Urinary bladder (tissue), 4 donors: ENCODE data around the gene SEC16A. TPM values are rescaled to one million over a fixed set of nuclear protein-coding genes. Genes with fewer than 3 reads are reported as not detected.

Source experiments
- DNase-seq: peaks from one replicate; pipeline ENCODE4 v3.0.0-alpha.2; 2015; ENCODE audit errors: extremely low spot score
- H3K27ac ChIP-seq: one replicate; pipeline ENCODE4 v1.5.1; 2013; ENCODE audit warnings: low read depth, mild to moderate bottlenecking, moderate library complexity
- H3K36me3 ChIP-seq: one replicate; pipeline ENCODE4 v1.6.1; 2013; ENCODE audit warnings: mild to moderate bottlenecking, moderate library complexity; ENCODE audit not compliant: insufficient read depth
- H3K4me1 ChIP-seq: one replicate; pipeline ENCODE4 v1.6.1; 2013; ENCODE audit warnings: mild to moderate bottlenecking, moderate library complexity; ENCODE audit not compliant: insufficient read depth
- H3K4me3 ChIP-seq: one replicate; pipeline ENCODE4 v1.5.1; 2013; ENCODE audit warnings: low read depth, low read length
- WGBS: extraction: QIAGEN DNeasy Blood & Tissue Kit; methylation state at CpG from one replicate; pipeline ENCODE4 v1.1.7; 2013; 5-methylcytosine and 5-hydroxymethylcytosine counted together
- polyA plus RNA-seq: library from polyadenylated mRNA; stranded (reverse); fragments of 200-250 nt; gene quantifications from one replicate; pipeline ENCODE4 v1.2.3, GENCODE V29; 2013
- total RNA-seq: library from RNA; depleted of rRNA; stranded (reverse); fragments of >200 nt; gene quantifications from one replicate; pipeline ENCODE4 v1.2.3, GENCODE V29; 2014
- donor health status: healthy with polysubstance abuse.
- donor health status: healthy.

The SEC16A gene, protein sequence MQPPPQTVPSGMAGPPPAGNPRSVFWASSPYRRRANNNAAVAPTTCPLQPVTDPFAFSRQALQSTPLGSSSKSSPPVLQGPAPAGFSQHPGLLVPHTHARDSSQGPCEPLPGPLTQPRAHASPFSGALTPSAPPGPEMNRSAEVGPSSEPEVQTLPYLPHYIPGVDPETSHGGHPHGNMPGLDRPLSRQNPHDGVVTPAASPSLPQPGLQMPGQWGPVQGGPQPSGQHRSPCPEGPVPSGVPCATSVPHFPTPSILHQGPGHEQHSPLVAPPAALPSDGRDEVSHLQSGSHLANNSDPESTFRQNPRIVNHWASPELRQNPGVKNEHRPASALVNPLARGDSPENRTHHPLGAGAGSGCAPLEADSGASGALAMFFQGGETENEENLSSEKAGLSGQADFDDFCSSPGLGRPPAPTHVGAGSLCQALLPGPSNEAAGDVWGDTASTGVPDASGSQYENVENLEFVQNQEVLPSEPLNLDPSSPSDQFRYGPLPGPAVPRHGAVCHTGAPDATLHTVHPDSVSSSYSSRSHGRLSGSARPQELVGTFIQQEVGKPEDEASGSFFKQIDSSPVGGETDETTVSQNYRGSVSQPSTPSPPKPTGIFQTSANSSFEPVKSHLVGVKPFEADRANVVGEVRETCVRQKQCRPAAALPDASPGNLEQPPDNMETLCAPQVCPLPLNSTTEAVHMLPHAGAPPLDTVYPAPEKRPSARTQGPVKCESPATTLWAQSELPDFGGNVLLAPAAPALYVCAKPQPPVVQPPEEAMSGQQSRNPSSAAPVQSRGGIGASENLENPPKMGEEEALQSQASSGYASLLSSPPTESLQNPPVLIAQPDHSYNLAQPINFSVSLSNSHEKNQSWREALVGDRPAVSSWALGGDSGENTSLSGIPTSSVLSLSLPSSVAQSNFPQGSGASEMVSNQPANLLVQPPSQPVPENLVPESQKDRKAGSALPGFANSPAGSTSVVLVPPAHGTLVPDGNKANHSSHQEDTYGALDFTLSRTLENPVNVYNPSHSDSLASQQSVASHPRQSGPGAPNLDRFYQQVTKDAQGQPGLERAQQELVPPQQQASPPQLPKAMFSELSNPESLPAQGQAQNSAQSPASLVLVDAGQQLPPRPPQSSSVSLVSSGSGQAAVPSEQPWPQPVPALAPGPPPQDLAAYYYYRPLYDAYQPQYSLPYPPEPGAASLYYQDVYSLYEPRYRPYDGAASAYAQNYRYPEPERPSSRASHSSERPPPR (N-terminal part only)
- total RNA-seq (24.3 TPM), polyA plus RNA-seq (36.4 TPM)

- WGBS = 2% methylated on average over 109 of the region's 109 CpGs
- peak within 1 kb of the TSS; percentile 100 for H3K27ac ChIP-seq
- DNase-seq = peak; percentile 98
- H3K4me1 ChIP-seq = peaks cover 2% of the 10 kb centered on the region
- H3K4me3 ChIP-seq = peak within 1 kb of the TSS; percentile 72
- H3K36me3 ChIP-seq = no peaks in the 10 kb centered on the region
These were observed at the start of gene SEC16A for GRCh38 chr9:136482793-136483588. Gene SEC16A, minus strand, starts transcription at chr9:136483040. Its CDS starts 5,425 bp downstream, at chr9:136477615.

GRCh38 chr9:136531904-136532798 is 49.3 kb upstream of the SEC16A start:
- H3K36me3 ChIP-seq = peaks cover 5% of the 10 kb centered on the region
- no peak overlapping the region for H3K27ac ChIP-seq
- no peaks in the 10 kb centered on the region for H3K4me1 ChIP-seq
- 81% methylated on average over 39 of the region's 39 CpGs for WGBS
- DNase-seq = no peak
- no peak overlapping the region for H3K4me3 ChIP-seq

DNA sequence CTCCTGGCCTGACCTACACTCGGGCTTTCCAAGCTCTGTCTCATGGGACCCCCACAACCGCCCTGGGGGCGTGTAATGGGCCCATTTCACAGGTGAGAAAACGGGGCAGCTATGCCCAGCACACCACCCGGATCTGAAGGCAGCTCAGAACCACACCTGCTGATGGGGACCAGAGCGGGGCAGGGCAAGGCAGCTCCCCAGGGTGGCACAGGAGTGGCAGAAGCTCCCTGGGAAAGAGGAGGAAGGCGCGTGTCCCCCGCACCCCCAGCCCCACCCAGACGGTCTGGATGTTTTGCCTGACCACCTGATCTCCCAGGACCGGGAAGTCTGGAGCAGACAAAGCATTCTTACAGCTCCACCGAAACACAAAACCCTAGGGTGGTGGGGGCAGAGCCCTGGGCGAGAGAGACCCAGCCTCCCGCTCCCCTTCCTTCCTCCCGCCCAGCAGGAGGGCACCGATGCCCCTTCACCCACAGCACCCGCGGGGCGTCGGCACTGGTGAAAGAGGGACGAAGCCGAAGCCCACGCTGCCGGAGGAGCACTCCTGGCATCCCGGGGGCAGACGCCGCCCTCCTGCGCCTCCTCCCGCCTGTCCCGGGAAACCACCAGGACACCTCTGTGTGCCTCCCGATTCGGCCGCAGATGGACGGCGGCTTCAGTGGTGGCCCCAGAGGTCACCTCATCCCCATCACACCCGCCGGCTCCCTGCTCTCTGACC is 48.5 kb upstream of the SEC16A start:
- no peaks in the 10 kb centered on the region for H3K4me1 ChIP-seq
- no peak overlapping the region for H3K4me3 ChIP-seq
- 83% methylated on average over 37 of the region's 37 CpGs for WGBS
- no peak overlapping the region for H3K27ac ChIP-seq
- DNase-seq = no peak
- peaks cover 2% of the 10 kb centered on the region for H3K36me3 ChIP-seq

- H3K4me3 ChIP-seq = no peak overlapping the region
- peaks cover 2% of the 10 kb centered on the region for H3K36me3 ChIP-seq
- no peaks in the 10 kb centered on the region for H3K4me1 ChIP-seq
- no peak overlapping the region for H3K27ac ChIP-seq
- 68% methylated on average over 20 of the region's 20 CpGs for WGBS
- no peak for DNase-seq
These were observed 47.7 kb upstream of the SEC16A start for GRCh38 chr9:136530461-136531089.

- H3K27ac ChIP-seq = no peak overlapping the region
- H3K36me3 ChIP-seq = peaks cover 2% of the 10 kb centered on the region
- H3K4me3 ChIP-seq = no peak overlapping the region
- H3K4me1 ChIP-seq = no peaks in the 10 kb centered on the region
- DNase-seq = no peak
- WGBS = 62% methylated on average over 40 of the region's 40 CpGs
These were observed 46.9 kb upstream of the SEC16A start for GRCh38 chr9:136529516-136530460.

GRCh38 chr9:136528716-136529341 is 46.0 kb upstream of the SEC16A start:
- 84% methylated on average over 12 of the region's 12 CpGs for WGBS
- H3K4me3 ChIP-seq = no peak overlapping the region
- no peak overlapping the region for H3K27ac ChIP-seq
- DNase-seq = no peak
- H3K36me3 ChIP-seq = peaks cover 2% of the 10 kb centered on the region
- H3K4me1 ChIP-seq = no peaks in the 10 kb centered on the region

GRCh38 chr9:136527721-136528710 is 45.2 kb upstream of the SEC16A start:
- H3K4me3 ChIP-seq = no peak overlapping the region
- H3K4me1 ChIP-seq = no peaks in the 10 kb centered on the region
- 69% methylated on average over 34 of the region's 34 CpGs for WGBS
- no peak overlapping the region for H3K27ac ChIP-seq
- H3K36me3 ChIP-seq = peaks cover 2% of the 10 kb centered on the region
- DNase-seq = no peak

DNA sequence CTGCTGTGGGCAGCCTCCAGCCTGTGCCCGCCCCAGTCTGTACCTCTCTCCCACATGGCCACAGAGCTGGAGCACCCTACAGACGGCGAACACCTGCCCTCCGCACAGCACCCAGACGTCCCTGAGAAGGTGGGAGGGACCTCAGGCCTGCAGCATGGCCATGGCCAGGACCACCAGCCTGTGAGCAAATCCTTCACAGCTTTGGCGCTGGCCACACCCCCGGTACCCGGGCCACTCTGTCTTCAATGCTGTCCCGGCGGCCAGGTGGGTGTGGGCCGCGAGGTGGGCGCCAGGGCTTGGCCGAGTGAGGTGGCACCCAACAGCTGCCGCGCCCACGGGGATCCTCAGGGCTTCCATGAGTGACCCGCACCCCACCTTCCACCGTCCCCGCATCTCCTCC is 44.3 kb upstream of the SEC16A start:
- Histone ChIP-seq H3K36me3 (peaks cover 2% of the 10 kb centered on the region), H3K4me1 (no peaks in the 10 kb centered on the region), H3K4me3 (no peak overlapping the region), H3K27ac (no peak overlapping the region)
- no peak for DNase-seq
- 85% methylated on average over 20 of the region's 20 CpGs for WGBS

DNA sequence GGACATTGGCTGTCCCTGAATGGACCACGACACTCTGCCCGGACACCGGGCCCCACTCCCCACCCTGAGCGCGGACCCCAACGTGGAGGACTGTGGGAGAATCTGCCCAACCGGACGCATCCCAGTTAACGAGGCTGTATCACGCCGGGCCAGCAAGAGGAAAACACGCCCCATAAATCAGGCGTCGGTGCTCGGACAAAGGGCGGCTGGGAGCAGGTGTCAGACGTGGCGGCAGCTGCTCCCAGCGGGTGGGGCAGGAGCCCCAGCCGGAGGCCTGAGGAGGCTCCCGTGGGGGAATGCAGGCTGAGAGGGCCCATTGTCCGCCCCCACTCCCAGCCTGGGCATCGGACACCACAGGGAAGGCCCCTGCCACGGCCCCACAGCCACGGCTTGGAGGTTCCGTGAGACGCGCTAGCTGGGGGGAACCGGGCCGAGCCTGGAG is 43.8 kb upstream of the SEC16A start:
- DNase-seq = no peak
- no peaks in the 10 kb centered on the region for H3K4me1 ChIP-seq
- H3K4me3 ChIP-seq = no peak overlapping the region
- H3K27ac ChIP-seq = no peak overlapping the region
- H3K36me3 ChIP-seq = peaks cover 2% of the 10 kb centered on the region
- WGBS = 71% methylated on average over 30 of the region's 30 CpGs
